ENCODE data around the gene P2RY1. TPM values are rescaled to one million over a fixed set of nuclear protein-coding genes. Genes with fewer than 3 reads are reported as not detected.

The P2RY1 gene
- total RNA-seq, 1 experiment from 2014 or later: 6.3 TPM

GRCh38 chr3:152860736-152861135, 25.8 kb downstream of the P2RY1 start:
- Histone ChIP-seq H4K91ac (ENCODE audit: insufficient read length, low read depth, low read length) (no peak overlapping the region), H3K23me2 (ENCODE audit: insufficient read length, low read depth, low read length, poor library complexity, severe bottlenecking) (no peaks in the 10 kb centered on the region), H3K79me1 (ENCODE audit: insufficient read depth, low read depth, low read length, poor library complexity, severe bottlenecking) (no peaks in the 10 kb centered on the region), H3T11ph (ENCODE audit: low read length) (no peak overlapping the region), H4K20me1 (ENCODE audit: control insufficient read depth, insufficient read depth, insufficient read length) (no peaks in the 10 kb centered on the region), H3K27ac (ENCODE audit: insufficient read length, low read depth, low read length) (no peak overlapping the region), H2AFZ (ENCODE audit: low read length) (no peak overlapping the region), H3K79me2 (ENCODE audit: insufficient read depth, low read length) (no peaks in the 10 kb centered on the region), H2BK12ac (ENCODE audit: insufficient read length, low read depth, low read length) (no peak overlapping the region), H3K4ac (ENCODE audit: low read depth, low read length) (no peak overlapping the region), H2AK5ac (ENCODE audit: insufficient read length, low read length) (no peak overlapping the region), H4K5ac (ENCODE audit: insufficient read length, low read depth, low read length) (no peak overlapping the region), H2BK5ac (ENCODE audit: insufficient read length, low read length) (no peak overlapping the region), H3K23ac (ENCODE audit: insufficient read length, low read depth, low read length) (no peak overlapping the region), H4K8ac (replicated peaks; ENCODE audit: insufficient read length, low read depth, low read length) (no peak overlapping the region), H3K4me2 (ENCODE audit: insufficient read depth, insufficient read length, low read length) (no peak overlapping the region), H2BK20ac (ENCODE audit: low read depth, low read length, poor library complexity, severe bottlenecking) (no peak overlapping the region), H3K56ac (ENCODE audit: insufficient read length, low read depth, low read length) (no peak overlapping the region), H2BK15ac (ENCODE audit: low read depth, low read length) (no peak overlapping the region), H3K9ac (ENCODE audit: extremely low read depth, insufficient read length, low read length) (no peak overlapping the region), H3K18ac (ENCODE audit: insufficient read length, low read depth, low read length) (no peak overlapping the region), H3K14ac (ENCODE audit: insufficient read depth, low read length) (no peak overlapping the region), H3K9me3 (ENCODE audit: control insufficient read depth, low read depth, low read length) (no peaks in the 10 kb centered on the region), H3K27me3 (ENCODE audit: insufficient read depth, low read length) (no peaks in the 10 kb centered on the region), H2BK120ac (ENCODE audit: low read depth, low read length, poor library complexity, severe bottlenecking) (no peak overlapping the region), H3K4me1 (ENCODE audit: insufficient read depth, low read length) (no peaks in the 10 kb centered on the region)
- TF ChIP-seq CTCF (conservative IDR thresholded peaks at IDR 0.05): no peak
- no peak for DNase-seq
- H3K9me3 Mint-ChIP-seq: no peaks in the 10 kb centered on the region
- peak overlapping the region in 1 of 3 experiments; percentile 69; a peak in 1 of 7 replicates for H3K27ac Mint-ChIP-seq
- no peaks in the 10 kb centered on the region for H3K27me3 Mint-ChIP-seq (ENCODE audit: low read depth)
- WGBS (ENCODE audit: extremely low coverage, insufficient read length, low lambda C conversion rate): no CpG with 5 or more reads among the region's 1 CpG
- no peak overlapping the region for H3K4me3 Mint-ChIP-seq
- H3K36me3 Mint-ChIP-seq (ENCODE audit: insufficient read depth in 1 of 3, low read depth in 3 of 3): no peaks in the 10 kb centered on the region
- H3K4me1 Mint-ChIP-seq: no peaks in the 10 kb centered on the region
